GM12875 (cell line): ENCODE measurements around the gene C3AR1.

Experiments used
- H3K4me3 ChIP-seq: one replicate; pipeline ENCODE4 v1.5.1; 2011; ENCODE audit warnings: low read depth, low read length, control low read depth
- TF ChIP-seq, protein P1 (sequence below): IDR thresholded peaks from 2 replicates; pipeline ENCODE4 v1.5.1; 2011; ENCODE audit warnings: low read depth, mild to moderate bottlenecking, control low read depth, inconsistent platforms, low read length, moderate library complexity, borderline replicate concordance; ENCODE audit not compliant: insufficient read depth

Gene C3AR1

DNA sequence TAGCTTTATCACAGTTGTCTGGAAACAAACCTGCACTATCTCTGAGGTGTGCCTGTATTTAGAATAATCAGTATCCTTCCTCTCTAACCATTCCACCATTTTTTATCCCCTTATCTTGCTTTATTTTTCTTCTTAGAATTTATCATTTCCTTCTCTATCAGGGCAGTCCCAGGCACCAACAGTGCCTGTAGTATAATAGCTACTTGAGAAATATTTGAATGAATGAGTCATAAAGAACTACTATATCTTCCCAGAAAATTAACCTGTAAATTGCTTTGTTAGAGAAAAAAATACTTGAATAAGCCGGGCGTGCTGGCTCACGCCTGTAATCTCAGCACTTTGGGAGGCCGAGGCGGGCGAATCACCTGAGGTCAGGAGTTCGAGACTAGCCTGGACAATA is 54.8 kb downstream of the C3AR1 start:
- TF ChIP-seq, protein P1, sequence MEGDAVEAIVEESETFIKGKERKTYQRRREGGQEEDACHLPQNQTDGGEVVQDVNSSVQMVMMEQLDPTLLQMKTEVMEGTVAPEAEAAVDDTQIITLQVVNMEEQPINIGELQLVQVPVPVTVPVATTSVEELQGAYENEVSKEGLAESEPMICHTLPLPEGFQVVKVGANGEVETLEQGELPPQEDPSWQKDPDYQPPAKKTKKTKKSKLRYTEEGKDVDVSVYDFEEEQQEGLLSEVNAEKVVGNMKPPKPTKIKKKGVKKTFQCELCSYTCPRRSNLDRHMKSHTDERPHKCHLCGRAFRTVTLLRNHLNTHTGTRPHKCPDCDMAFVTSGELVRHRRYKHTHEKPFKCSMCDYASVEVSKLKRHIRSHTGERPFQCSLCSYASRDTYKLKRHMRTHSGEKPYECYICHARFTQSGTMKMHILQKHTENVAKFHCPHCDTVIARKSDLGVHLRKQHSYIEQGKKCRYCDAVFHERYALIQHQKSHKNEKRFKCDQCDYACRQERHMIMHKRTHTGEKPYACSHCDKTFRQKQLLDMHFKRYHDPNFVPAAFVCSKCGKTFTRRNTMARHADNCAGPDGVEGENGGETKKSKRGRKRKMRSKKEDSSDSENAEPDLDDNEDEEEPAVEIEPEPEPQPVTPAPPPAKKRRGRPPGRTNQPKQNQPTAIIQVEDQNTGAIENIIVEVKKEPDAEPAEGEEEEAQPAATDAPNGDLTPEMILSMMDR, result no peak

More for the DNA sequence above, 54.8 kb downstream of the C3AR1 start:
- no peak overlapping the region for H3K4me3 ChIP-seq
